ENCODE results near the gene GTF3C5. TPM values are rescaled to one million over a fixed set of nuclear protein-coding genes. Genes with fewer than 3 reads are reported as not detected.

The GTF3C5 gene
- 90.7 and 91.3 TPM in 2 replicates for total RNA-seq (2014; rRNA removed; shearing (Covaris generic))
- 46.1 and 47.4 TPM in 2 replicates for polyA plus RNA-seq (2015; cell fraction: cytosol; rRNA removed)
- polyA plus RNA-seq (2015; cell fraction: nucleus; rRNA removed) = 111 and 112 TPM in 2 replicates

GRCh38 chr9:133030317-133031129 lies at the start of gene GTF3C5:
Gene GTF3C5, plus strand, starts transcription at chr9:133030997. Its CDS starts 15 bp downstream, at chr9:133031012.
- DNase-seq (ENCODE audit: low read depth) = peak; percentile 98

- no peak for DNase-seq (ENCODE audit: low read depth)
Measured at GRCh38 chr9:132982458-132982857, 48.3 kb upstream of the GTF3C5 start.

- no peak for DNase-seq (ENCODE audit: low read depth)
Measured at GRCh38 chr9:132983491-132984201, 47.2 kb upstream of the GTF3C5 start.

- no peak for DNase-seq (ENCODE audit: low read depth)
Measured at GRCh38 chr9:132984202-132985070, 46.4 kb upstream of the GTF3C5 start.

- no peak for DNase-seq (ENCODE audit: low read depth)
Measured at GRCh38 chr9:132985071-132985350, 45.8 kb upstream of the GTF3C5 start.

- no peak for DNase-seq (ENCODE audit: low read depth)
Measured at GRCh38 chr9:132985489-132985888, 45.3 kb upstream of the GTF3C5 start.

- no peak for DNase-seq (ENCODE audit: low read depth)
Measured at GRCh38 chr9:132986114-132986513, 44.7 kb upstream of the GTF3C5 start.

- DNase-seq (ENCODE audit: low read depth) = peak; percentile 23
Measured at GRCh38 chr9:132986640-132987620, 43.9 kb upstream of the GTF3C5 start.

GRCh38 chr9:132988244-132989013 lies 42.4 kb upstream of the GTF3C5 start:
- no peak for DNase-seq (ENCODE audit: low read depth)

- DNase-seq (ENCODE audit: low read depth) = no peak
Measured at GRCh38 chr9:132989014-132989310, 41.8 kb upstream of the GTF3C5 start.

GRCh38 chr9:132989414-132989996 lies 41.3 kb upstream of the GTF3C5 start:
- no peak for DNase-seq (ENCODE audit: low read depth)

GRCh38 chr9:132989998-132990557 lies 40.7 kb upstream of the GTF3C5 start:
- peak; percentile 39 for DNase-seq (ENCODE audit: low read depth)

GRCh38 chr9:132990781-132991180 lies 40.0 kb upstream of the GTF3C5 start:
- no peak for DNase-seq (ENCODE audit: low read depth)

GRCh38 chr9:132991351-132992300 lies 39.2 kb upstream of the GTF3C5 start:
- no peak for DNase-seq (ENCODE audit: low read depth)

- no peak for DNase-seq (ENCODE audit: low read depth)
Measured at GRCh38 chr9:132993511-132993939, 37.3 kb upstream of the GTF3C5 start.

- DNase-seq (ENCODE audit: low read depth) = peak; percentile 25
Measured at GRCh38 chr9:132994410-132995120, 36.2 kb upstream of the GTF3C5 start.

- no peak for DNase-seq (ENCODE audit: low read depth)
Measured at GRCh38 chr9:132995121-132995420, 35.7 kb upstream of the GTF3C5 start.

Data from HT1080 (cell line).